HCT116 (cell line): ENCODE measurements around the gene EPHB4.

Experiments
- EGR1 ChIP-seq: IDR thresholded peaks from 2 replicates; pipeline ENCODE4 v1.6.1; 2012; ENCODE audit warnings: low read depth
- ELF1 ChIP-seq: IDR thresholded peaks from 2 replicates; pipeline ENCODE4 v1.6.1; 2012; ENCODE audit warnings: low read depth, borderline replicate concordance
- EZH2 ChIP-seq: fragments of 200-600 bp; sonication (generic); IDR thresholded peaks from 2 replicates; pipeline ENCODE4 v1.6.1; 2017; ENCODE audit warnings: antibody characterized with exemption, mixed run types
- EZH2phosphoT487 ChIP-seq: fragments of 200-600 bp; IDR thresholded peaks from 2 replicates; pipeline ENCODE4 v1.6.1; 2018; ENCODE audit warnings: antibody characterized with exemption, borderline replicate concordance
- FOSL1 ChIP-seq: IDR thresholded peaks from 2 replicates; pipeline ENCODE4 v1.6.1; 2012; ENCODE audit warnings: low read depth
- JUND ChIP-seq: IDR thresholded peaks from 2 replicates; pipeline ENCODE4 v1.6.1; 2012
- MAX ChIP-seq: IDR thresholded peaks from 2 replicates; pipeline ENCODE4 v1.6.1; 2012
- POLR2A ChIP-seq: IDR thresholded peaks from 2 replicates; pipeline ENCODE4 v1.7.0; 2011; ENCODE audit warnings: borderline replicate concordance; ENCODE audit not compliant: insufficient read depth, insufficient read length; ENCODE audit errors: extremely low read depth
- POLR2AphosphoS5 ChIP-seq: IDR thresholded peaks from 2 replicates; pipeline ENCODE4 v1.6.1; 2011; ENCODE audit warnings: mild to moderate bottlenecking, low read depth, low read length, moderate library complexity
- REST ChIP-seq: IDR thresholded peaks from 2 replicates; pipeline ENCODE4 v1.6.1; 2012; ENCODE audit warnings: low read depth
- SP1 ChIP-seq: IDR thresholded peaks from 2 replicates; pipeline ENCODE4 v1.6.1; 2012; ENCODE audit warnings: low read depth
- YY1 ChIP-seq: IDR thresholded peaks from 2 replicates; pipeline ENCODE4 v1.6.1; 2011; ENCODE audit warnings: low read length, low read depth, moderate library complexity, mild to moderate bottlenecking; ENCODE audit not compliant: insufficient replicate concordance; ENCODE audit errors: extremely low read depth
- TF ChIP-seq, protein P1 (sequence below), 3 experiments: fragments of 200-600 bp in 1 of 3; sonication (generic) in 1 of 3; IDR thresholded peaks in 2 of 3; conservative IDR thresholded peaks in 1 of 3; 2 replicates each; pipeline ENCODE4 v1.5.1; 2012 to 2017; ENCODE audit warnings: low read depth in 2 of 3, low read length in 2 of 3, antibody characterized with exemption in 1 of 3, borderline replicate concordance in 1 of 3, control low read depth in 1 of 3, mild to moderate bottlenecking in 1 of 3, mixed read lengths in 1 of 3, mixed run types in 1 of 3, moderate library complexity in 1 of 3; ENCODE audit not compliant: insufficient read depth in 1 of 3
- TF ChIP-seq, protein P2 (sequence below): IDR thresholded peaks from 2 replicates; pipeline ENCODE4 v1.6.1; 2011; ENCODE audit warnings: mild to moderate bottlenecking, low read length, moderate library complexity; ENCODE audit not compliant: insufficient replicate concordance; ENCODE audit errors: extremely low read depth

DNA sequence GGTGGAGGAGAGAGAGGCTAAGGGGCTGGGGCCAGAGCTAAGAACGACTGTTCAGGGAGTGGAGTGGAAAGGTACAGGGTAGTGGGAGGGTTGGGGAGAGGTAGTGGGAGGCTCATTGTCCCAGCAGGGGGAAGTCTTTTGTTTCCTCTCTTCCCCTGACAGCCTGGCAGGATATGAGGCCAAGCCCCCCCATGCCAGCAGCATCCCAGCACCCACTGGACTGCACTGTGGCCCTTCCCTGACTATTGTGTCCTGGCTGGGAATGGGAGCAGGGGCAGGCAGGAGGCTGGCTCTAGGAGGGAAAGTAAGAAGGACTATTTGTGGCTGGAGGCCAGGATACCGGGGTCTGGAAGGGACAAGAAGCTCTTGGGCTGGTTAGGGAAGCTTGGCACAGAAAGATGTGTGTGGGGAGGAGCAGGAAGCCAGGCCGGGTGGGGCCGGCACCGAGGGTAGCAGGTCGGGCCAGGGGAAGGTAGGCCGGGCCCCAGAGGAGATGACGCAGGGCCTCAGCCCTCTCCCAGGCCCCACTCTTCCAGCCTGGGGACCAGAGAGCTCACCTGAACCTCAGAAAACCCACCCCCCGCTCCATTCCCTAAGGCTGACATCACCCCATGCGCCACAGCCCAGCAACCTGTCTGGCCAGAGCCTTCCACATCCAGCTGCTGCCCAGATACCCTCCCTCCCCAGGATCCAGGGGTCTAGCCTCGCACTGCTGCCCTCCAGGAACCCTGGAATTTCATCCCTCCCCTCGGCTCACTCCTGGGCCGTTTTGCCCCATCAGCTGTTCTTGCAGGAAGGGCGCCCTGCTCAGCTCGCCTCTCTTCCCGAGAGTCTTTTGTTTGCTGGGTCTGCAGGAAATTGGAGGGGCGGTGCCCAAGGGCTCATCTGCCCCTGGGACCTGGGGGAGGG, 8.8 kb upstream of the EPHB4 start:
- TF ChIP-seq EZH2phosphoT487 (no peak), MAX (no peak), EZH2 (no peak), POLR2A (no peak), ELF1 (no peak), FOSL1 (no peak), SP1 (no peak), POLR2AphosphoS5 (no peak), JUND (no peak), REST (no peak), YY1 (no peak), EGR1 (no peak)
- TF ChIP-seq, protein P1, sequence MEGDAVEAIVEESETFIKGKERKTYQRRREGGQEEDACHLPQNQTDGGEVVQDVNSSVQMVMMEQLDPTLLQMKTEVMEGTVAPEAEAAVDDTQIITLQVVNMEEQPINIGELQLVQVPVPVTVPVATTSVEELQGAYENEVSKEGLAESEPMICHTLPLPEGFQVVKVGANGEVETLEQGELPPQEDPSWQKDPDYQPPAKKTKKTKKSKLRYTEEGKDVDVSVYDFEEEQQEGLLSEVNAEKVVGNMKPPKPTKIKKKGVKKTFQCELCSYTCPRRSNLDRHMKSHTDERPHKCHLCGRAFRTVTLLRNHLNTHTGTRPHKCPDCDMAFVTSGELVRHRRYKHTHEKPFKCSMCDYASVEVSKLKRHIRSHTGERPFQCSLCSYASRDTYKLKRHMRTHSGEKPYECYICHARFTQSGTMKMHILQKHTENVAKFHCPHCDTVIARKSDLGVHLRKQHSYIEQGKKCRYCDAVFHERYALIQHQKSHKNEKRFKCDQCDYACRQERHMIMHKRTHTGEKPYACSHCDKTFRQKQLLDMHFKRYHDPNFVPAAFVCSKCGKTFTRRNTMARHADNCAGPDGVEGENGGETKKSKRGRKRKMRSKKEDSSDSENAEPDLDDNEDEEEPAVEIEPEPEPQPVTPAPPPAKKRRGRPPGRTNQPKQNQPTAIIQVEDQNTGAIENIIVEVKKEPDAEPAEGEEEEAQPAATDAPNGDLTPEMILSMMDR (IDR thresholded peaks at IDR 0.05 in 2 of 3, conservative IDR thresholded peaks at IDR 0.05 in 1 of 3; ENCODE audit: borderline replicate concordance in 1 of 3, insufficient read depth in 1 of 3, low read depth in 2 of 3, low read length in 2 of 3): no peak
- TF ChIP-seq, protein P2, sequence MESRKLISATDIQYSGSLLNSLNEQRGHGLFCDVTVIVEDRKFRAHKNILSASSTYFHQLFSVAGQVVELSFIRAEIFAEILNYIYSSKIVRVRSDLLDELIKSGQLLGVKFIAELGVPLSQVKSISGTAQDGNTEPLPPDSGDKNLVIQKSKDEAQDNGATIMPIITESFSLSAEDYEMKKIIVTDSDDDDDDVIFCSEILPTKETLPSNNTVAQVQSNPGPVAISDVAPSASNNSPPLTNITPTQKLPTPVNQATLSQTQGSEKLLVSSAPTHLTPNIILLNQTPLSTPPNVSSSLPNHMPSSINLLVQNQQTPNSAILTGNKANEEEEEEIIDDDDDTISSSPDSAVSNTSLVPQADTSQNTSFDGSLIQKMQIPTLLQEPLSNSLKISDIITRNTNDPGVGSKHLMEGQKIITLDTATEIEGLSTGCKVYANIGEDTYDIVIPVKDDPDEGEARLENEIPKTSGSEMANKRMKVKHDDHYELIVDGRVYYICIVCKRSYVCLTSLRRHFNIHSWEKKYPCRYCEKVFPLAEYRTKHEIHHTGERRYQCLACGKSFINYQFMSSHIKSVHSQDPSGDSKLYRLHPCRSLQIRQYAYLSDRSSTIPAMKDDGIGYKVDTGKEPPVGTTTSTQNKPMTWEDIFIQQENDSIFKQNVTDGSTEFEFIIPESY: no peak
